Heart left ventricle (tissue), 16 donors: Measurements from ENCODE around the gene ASCC1. TPM values are rescaled to one million over a fixed set of nuclear protein-coding genes. Genes with fewer than 3 reads are reported as not detected.

ENCODE experiments used
- ATAC-seq, 4 donors: fragments of 200-7000 bp; cut with Tn5 transposase; one replicate each; pipeline ENCODE4 v1.9.1; 2020 to 2022; ENCODE audit warnings: moderate library complexity in 4 of 4, mild to moderate bottlenecking in 3 of 4, moderate number of reproducible peaks in 1 of 4
- DNase-seq, 5 donors: peaks; one replicate each; pipeline ENCODE4 v3.0.0-alpha.2; 2020
- H3K27ac ChIP-seq, 12 donors: fragments of 200-600 bp; sonication (generic) in 4 of 12; one replicate each; pipeline versions ENCODE4 v1.5.0 to v1.8.0; 2016 to 2022; ENCODE audit warnings: mild to moderate bottlenecking in 2 of 12
- H3K27me3 ChIP-seq, 9 donors: fragments of 200-600 bp; sonication (generic) in 2 of 9; one replicate each; pipeline versions ENCODE4 v1.5.1 to v1.8.0; 2016 to 2022; ENCODE audit warnings: mild to moderate bottlenecking in 3 of 9
- H3K36me3 ChIP-seq, 9 donors: fragments of 200-600 bp; sonication (generic) in 2 of 9; one replicate each; pipeline versions ENCODE4 v1.5.0 to v1.8.0; 2018 to 2022; ENCODE audit warnings: mild to moderate bottlenecking in 2 of 9
- H3K4me1 ChIP-seq, 12 donors: fragments of 200-600 bp; sonication (generic) in 4 of 12; one replicate each; pipeline versions ENCODE4 v1.5.0 to v1.8.0; 2016 to 2022; ENCODE audit warnings: mild to moderate bottlenecking in 3 of 12
- H3K4me3 ChIP-seq, 12 donors: fragments of 200-600 bp; sonication (generic) in 4 of 12; one replicate each; pipeline versions ENCODE4 v1.5.0 to v1.8.0; 2017 to 2022; ENCODE audit warnings: mild to moderate bottlenecking in 9 of 12, moderate library complexity in 4 of 12
- H3K9me3 ChIP-seq, 12 donors: fragments of 200-600 bp; sonication (generic) in 4 of 12; one replicate each; pipeline versions ENCODE4 v1.5.0 to v1.8.0; 2016 to 2022; ENCODE audit warnings: mild to moderate bottlenecking in 1 of 12
- CTCF ChIP-seq, 12 donors: fragments of 200-600 bp; sonication (generic) in 4 of 12; IDR thresholded peaks; one replicate each; pipeline versions ENCODE4 v1.5.0 to v1.8.0; 2018 to 2022; ENCODE audit warnings: antibody characterized with exemption in 12 of 12, mild to moderate bottlenecking in 5 of 12
- POLR2A ChIP-seq, 2 donors: fragments of 450-650 bp; IDR thresholded peaks; one replicate each; pipeline ENCODE4 v1.6.1; 2017; ENCODE audit warnings: antibody characterized with exemption in 2 of 2, mild to moderate bottlenecking in 2 of 2, moderate library complexity in 2 of 2
- WGBS, 4 donors: extraction: QIAGEN DNeasy Blood & Tissue Kit in 2 of 4; methylation state at CpG; one replicate each; pipeline versions ENCODE4 v1.1.5 to v1.1.7; 2013 to 2018; 5-methylcytosine and 5-hydroxymethylcytosine counted together
- intact Hi-C, 10 donors: fragments of 100-400 bp; cut with DNase I; formaldehyde crosslinking; loops; one replicate each; pipeline versions ENCODE4 v1.11.1 to v1.14.2; 2022
- polyA plus RNA-seq, 2 donors: library from polyadenylated mRNA; stranded (reverse); fragments of 200-250 nt; gene quantifications; one replicate each; pipeline ENCODE4 v1.2.3, GENCODE V29; 2013
- total RNA-seq, 9 donors: library from RNA; depleted of rRNA in 2 of 9; stranded (reverse); fragments of >200 nt in 2 of 9; fragmentation: NEBNext Ultra II Directional in 3 of 9; extraction: Animal tissue kit (Norgen Biotek cat#: 25700) in 3 of 9; gene quantifications; one replicate each; pipeline versions ENCODE4 v1.1.0 to v1.2.4, GENCODE V29; 2016 to 2023
- donor health status: ischemic (EF 13 %, LVEDD 7.1; RV severe dilation, severe dysfunction).
- donor health status: healthy with polysubstance abuse.
- donor health status: DM: no; HTN: yes; CAD: no.
- donor health status: DM: no; HTN: no; CAD: no.
- donor health status: ischemic (EF 25% LVEDD 6.9; RV normal size, moderate dysfunction).
- donor health status: ischemic (EF 25% LVEDD 5.7; RV mildly dilated, moderate dysfunction).
- donor health status: healthy.
- donor health status: DM: yes; HTN: yes; CAD: no.
- donor health status: ischemic (EF 35%, LVEDD 5.7; RV mildly dilated, moderate dysfunction).
- donor health status: nonischemic (EF 11% LVEDD 7.7; RV severe dilation, severe dysfunction).
- donor health status: DM: yes; HTN: yes; CAD: no.
- donor health status: PGD.
- donor health status: ischemic (EF 29% LVEDD 5.4; RV normal size, mild dysfunction).
- donor health status: nonischemic (EF 23%, LVEDD 6.1; RV moderate dilation, normal function).

The ASCC1 gene
- total and polyA plus RNA-seq, 11 donors = 12.0 to 49.6 (median 35.3) TPM

GRCh38 chr10:72204724-72205123 is 11.4 kb downstream of the ASCC1 start:
- no peak for TF ChIP-seq CTCF (IDR thresholded peaks at IDR 0.05)
- TF ChIP-seq POLR2A (IDR thresholded peaks at IDR 0.05) = no peak
- peaks cover 0 to 98% (median 85%) of the 10 kb centered on the region in 9 donors for H3K36me3 ChIP-seq
- ATAC-seq (peak in 1 of 4 donors; percentile 52), DNase-seq (no peak)
- intact Hi-C loops = loop anchor here in 2 of 10 donors (5.0 to 10.0 kb wide), 2 partner anchors 37 to 70 kb away; no protein-coding TSS in a partner anchor
- H3K27me3 ChIP-seq = no peaks in the 10 kb centered on the region
- H3K4me1 ChIP-seq = peaks cover 0 to 9% (median 0%) of the 10 kb centered on the region in 12 donors
- no peak overlapping the region for H3K4me3 ChIP-seq
- no peaks in the 10 kb centered on the region for H3K9me3 ChIP-seq
- WGBS, 4 donors = 64 to 84% (median 72%) methylated on average over 1 of the region's 1 CpG
- peak overlapping the region in 1 of 12 donors; percentile 54 for H3K27ac ChIP-seq

GRCh38 chr10:72204296-72204695 is 11.8 kb downstream of the ASCC1 start:
- no peak for DNase-seq
- intact Hi-C loops = loop anchor here in 1 of 10 donors (10.0 kb wide), 1 partner anchor 69 kb away; no protein-coding TSS in a partner anchor
- Histone ChIP-seq H3K36me3 (peaks cover 0 to 98% (median 85%) of the 10 kb centered on the region in 9 donors), H3K27me3 (no peaks in the 10 kb centered on the region), H3K4me1 (peaks cover 0 to 9% (median 0%) of the 10 kb centered on the region in 12 donors), H3K9me3 (no peaks in the 10 kb centered on the region), H3K27ac (peak overlapping the region in 1 of 12 donors; percentile 54), H3K4me3 (no peak overlapping the region)
- ATAC-seq = peak in 1 of 4 donors; percentile 24
- WGBS, 4 donors = 59 to 68% (median 62%) methylated on average over 9 of the region's 9 CpGs
- TF ChIP-seq POLR2A (IDR thresholded peaks at IDR 0.05) (no peak), CTCF (IDR thresholded peaks at IDR 0.05) (no peak)

GRCh38 chr10:72201293-72201692 is 14.8 kb downstream of the ASCC1 start:
- WGBS, 4 donors = 73 to 96% (median 82%) methylated on average over 5 of the region's 5 CpGs
- Histone ChIP-seq H3K9me3 (no peaks in the 10 kb centered on the region), H3K27me3 (no peaks in the 10 kb centered on the region), H3K27ac (no peak overlapping the region), H3K4me1 (peaks cover 0 to 9% (median 0%) of the 10 kb centered on the region in 12 donors), H3K36me3 (peaks cover 0 to 88% (median 79%) of the 10 kb centered on the region in 9 donors), H3K4me3 (no peak overlapping the region)
- TF ChIP-seq POLR2A (IDR thresholded peaks at IDR 0.05) (no peak), CTCF (IDR thresholded peaks at IDR 0.05) (no peak)
- no peak for DNase-seq
- ATAC-seq = no peak
- intact Hi-C loops = loop anchor here in 1 of 10 donors (10.0 kb wide), 1 partner anchor 66 kb away; no protein-coding TSS in a partner anchor

GRCh38 chr10:72200883-72201282 is 15.2 kb downstream of the ASCC1 start:
- intact Hi-C loops = loop anchor here in 1 of 10 donors (10.0 kb wide), 1 partner anchor 66 kb away; no protein-coding TSS in a partner anchor
- ATAC-seq (no peak), DNase-seq (no peak)
- Histone ChIP-seq H3K4me1 (peaks cover 0 to 9% (median 0%) of the 10 kb centered on the region in 12 donors), H3K9me3 (no peaks in the 10 kb centered on the region), H3K36me3 (peaks cover 0 to 88% (median 80%) of the 10 kb centered on the region in 9 donors), H3K27ac (no peak overlapping the region), H3K4me3 (no peak overlapping the region), H3K27me3 (no peaks in the 10 kb centered on the region)
- TF ChIP-seq CTCF (IDR thresholded peaks at IDR 0.05) (no peak), POLR2A (IDR thresholded peaks at IDR 0.05) (no peak)
- WGBS, 4 donors = 75 to 88% (median 84%) methylated on average over 3 of the region's 3 CpGs
